Head of caudate nucleus (tissue), 42 donors: Measurements from ENCODE around the gene TJP3.
A peak's percentile ranks its signal among the peaks of the same experiment; 100 is the strongest.
"Not testable (repeated sequence)": the region's sequence is repeated elsewhere in the genome, so short reads cannot be mapped to it uniquely, and the experiment has no call there.

Experiments
- DNase-seq, 42 donors: peaks; one replicate each; pipeline versions ENCODE4 v3.0.0 to v3.0.0-alpha.2; 2020 to 2021; ENCODE audit warnings: mixed read lengths in 7 of 42
- intact Hi-C: fragments of 100-400 bp; cut with DNase I; formaldehyde crosslinking; loops from one replicate; pipeline ENCODE4 v1.15.0; 2022

TJP3 gene

GRCh38 chr19:3753631-3754410 lies 45.6 kb downstream of the TJP3 start:
- intact Hi-C loops, result no loop called here
- DNase-seq, result no peak

GRCh38 chr19:3757705-3758104 lies 49.5 kb downstream of the TJP3 start:
- DNase-seq, intact Hi-C loops: not testable (repeated sequence)

GRCh38 chr19:3758297-3758696 lies 50.1 kb downstream of the TJP3 start:
- DNase-seq, intact Hi-C loops: not testable (repeated sequence)

- intact Hi-C loops, result loop anchor here (10.0 kb wide), 1 partner anchor 215 kb away; the partner anchor contains the start of gene DAPK3
- no peak for DNase-seq
Observed at GRCh38 chr19:3759482-3760254, 51.5 kb downstream of the TJP3 start.

GRCh38 chr19:3760871-3761361 lies 52.7 kb downstream of the TJP3 start:
- no peak for DNase-seq
- intact Hi-C loops, result loop anchor here (10.0 kb wide), 1 partner anchor 214 kb away; the partner anchor contains the start of gene DAPK3

- peak; percentile 80 to 96 (median 92) for DNase-seq
- intact Hi-C loops, result loop anchor here (10.0 kb wide), 1 partner anchor 213 kb away; the partner anchor contains the start of gene DAPK3
Observed at GRCh38 chr19:3761382-3762129, 53.4 kb downstream of the TJP3 start, which contains the start of gene APBA3. TSS of gene APBA3 (minus strand) at chr19:3761692. CDS start at chr19:3760264, 1,428 bp downstream.

GRCh38 chr19:3762130-3762473 lies 53.9 kb downstream of the TJP3 start:
- DNase-seq, result no peak
- intact Hi-C loops, result loop anchor here (10.0 kb wide), 1 partner anchor 213 kb away; the partner anchor contains the start of gene DAPK3

GRCh38 chr19:3762501-3763459 lies 54.6 kb downstream of the TJP3 start, which contains the start of gene MRPL54:
TSS of gene MRPL54 (plus strand) at chr19:3762682. CDS start at chr19:3762701, 19 bp downstream.
- intact Hi-C loops, result loop anchor here (10.0 kb wide), 1 partner anchor 212 kb away; the partner anchor contains the start of gene DAPK3

GRCh38 chr19:3765121-3765520 lies 56.9 kb downstream of the TJP3 start:
- intact Hi-C loops, result loop anchor here (10.0 kb wide), 1 partner anchor 210 kb away; the partner anchor contains the start of gene DAPK3
- DNase-seq, result no peak

More at GRCh38 chr19:3762501-3763459, 54.6 kb downstream of the TJP3 start, which contains the start of gene MRPL54:
- DNase-seq, result peak; percentile 94 to 100 (median 99)

GRCh38 chr19:3765757-3766156 lies 57.6 kb downstream of the TJP3 start:
- intact Hi-C loops, result loop anchor here (10.0 kb wide), 1 partner anchor 209 kb away; the partner anchor contains the start of gene DAPK3
- not testable (repeated sequence) for DNase-seq

- no peak for DNase-seq
- intact Hi-C loops, result loop anchor here (10.0 kb wide), 1 partner anchor 208 kb away; the partner anchor contains the start of gene DAPK3
Observed at GRCh38 chr19:3766520-3766919, 58.3 kb downstream of the TJP3 start.

- intact Hi-C loops, result loop anchor here (10.0 kb wide), 1 partner anchor 208 kb away; the partner anchor contains the start of gene DAPK3
- no peak for DNase-seq
Observed at GRCh38 chr19:3767050-3767449, 58.9 kb downstream of the TJP3 start.

- intact Hi-C loops, result loop anchor here (10.0 kb wide), 1 partner anchor 207 kb away; the partner anchor contains the start of gene DAPK3
- DNase-seq, result no peak
Observed at GRCh38 chr19:3768015-3768747, 60.0 kb downstream of the TJP3 start.

- no peak for DNase-seq
- intact Hi-C loops, result loop anchor here (10.0 kb wide), 1 partner anchor 206 kb away; the partner anchor contains the start of gene DAPK3
Observed at GRCh38 chr19:3768748-3769099, 60.5 kb downstream of the TJP3 start.

GRCh38 chr19:3769494-3769893 lies 61.3 kb downstream of the TJP3 start:
- no peak for DNase-seq
- intact Hi-C loops, result loop anchor here (10.0 kb wide), 1 partner anchor 205 kb away; the partner anchor contains the start of gene DAPK3
